Activated CD8-positive, alpha-beta memory T cell treated with anti-CD3 and anti-CD28 coated beads, Interleukin-2, amount 50 U/mL, for 48 hours (primary cell): ENCODE results near the gene SERPINF2.
A peak's percentile ranks its signal among the peaks of the same experiment; 100 is the strongest.
"Not testable (repeated sequence)": the region's sequence is repeated elsewhere in the genome, so short reads cannot be mapped to it uniquely, and the experiment has no call there.

Experiments
- DNase-seq: peaks from one replicate; pipeline ENCODE4 v3.0.0-alpha.2; 2020

Gene SERPINF2

GRCh38 chr17:1742371-1743087, at the start of gene SERPINF2:
TSS of gene SERPINF2 (plus strand) at chr17:1742871. CDS start at chr17:1744996, 2,125 bp downstream.
- no peak for DNase-seq

- DNase-seq = no peak
Measured at GRCh38 chr17:1693339-1693738, 49.3 kb upstream of the SERPINF2 start.

DNA sequence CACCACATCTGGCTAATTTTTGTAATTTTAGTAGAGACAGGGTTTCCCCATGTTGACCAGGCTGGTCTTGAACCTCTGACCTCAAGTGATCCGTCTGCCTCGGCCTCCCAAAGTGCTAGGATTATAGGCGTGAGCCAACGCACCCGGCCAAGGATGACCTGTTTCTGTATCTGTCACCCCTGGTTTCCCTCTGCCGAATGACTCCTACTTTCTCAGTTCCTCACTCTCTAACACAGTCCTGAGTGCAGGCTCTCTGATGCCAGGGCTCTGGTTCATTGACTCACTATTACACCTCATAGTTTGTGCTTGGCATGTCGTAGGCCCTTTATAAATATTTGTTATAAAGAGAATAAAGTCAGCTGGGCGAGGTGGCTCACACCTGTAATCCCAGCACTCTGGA, 47.3 kb upstream of the SERPINF2 start:
- no peak for DNase-seq

DNA sequence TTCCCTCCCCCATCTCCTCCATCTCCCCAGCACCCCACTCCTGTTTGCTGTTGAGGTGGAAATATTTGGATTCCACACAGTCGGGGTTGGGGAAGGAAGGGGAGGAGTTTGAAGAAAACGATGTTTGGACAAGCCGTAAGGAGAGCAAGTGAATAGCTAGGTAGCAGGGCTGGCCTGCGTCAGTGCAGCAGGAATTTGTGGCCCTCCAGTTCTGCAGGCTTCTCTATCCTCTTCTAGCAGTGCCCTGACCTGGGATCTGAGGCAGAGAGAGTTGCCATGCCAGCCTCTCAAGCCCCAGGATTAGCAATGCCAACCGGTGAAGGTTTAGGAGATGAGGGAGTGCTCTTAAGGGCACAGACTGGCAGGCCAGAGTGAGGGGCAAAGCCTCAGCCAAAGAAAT, 45.0 kb upstream of the SERPINF2 start:
- no peak for DNase-seq

GRCh38 chr17:1699891-1700290, 42.8 kb upstream of the SERPINF2 start:
- DNase-seq = not testable (repeated sequence)

DNA sequence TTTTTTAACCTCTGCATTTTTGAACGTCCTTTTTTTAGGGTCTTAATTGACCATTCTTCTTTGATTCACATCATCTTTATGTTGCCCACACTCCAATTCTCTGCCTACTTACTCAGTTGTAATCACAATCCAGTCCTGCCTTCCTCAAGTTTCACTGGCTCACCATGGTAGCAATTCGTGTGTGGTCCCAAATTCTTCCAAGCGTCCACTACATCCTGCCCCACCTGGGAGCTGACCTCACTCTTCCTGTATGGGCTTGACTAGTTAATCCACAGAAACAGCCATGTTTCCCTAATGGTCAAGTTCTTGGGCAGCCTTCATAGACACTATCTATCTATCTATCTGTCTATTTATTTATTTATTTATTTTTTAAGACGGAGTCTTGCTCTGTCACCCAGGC, 39.6 kb upstream of the SERPINF2 start:
- DNase-seq = no peak

DNA sequence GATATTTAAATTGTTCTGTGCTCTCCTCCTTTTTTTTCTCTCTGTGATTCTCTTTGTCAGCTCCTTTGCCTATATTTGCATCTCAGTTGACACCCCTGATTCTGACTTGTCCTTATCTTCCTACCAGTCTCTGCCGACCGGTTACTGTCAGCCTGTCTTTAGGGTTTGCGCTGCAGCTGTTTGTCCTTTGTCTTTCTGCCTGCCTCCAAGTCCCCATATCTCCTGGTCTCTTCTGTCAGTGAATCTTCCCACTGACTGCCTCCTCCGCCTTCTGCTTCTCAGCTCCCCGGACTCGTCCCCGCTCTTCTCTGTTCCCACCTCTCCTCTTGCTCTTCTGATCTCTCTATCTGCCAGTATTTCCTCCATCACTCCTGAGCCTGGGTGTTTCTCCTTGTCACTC, 37.7 kb upstream of the SERPINF2 start:
- DNase-seq = no peak

DNA sequence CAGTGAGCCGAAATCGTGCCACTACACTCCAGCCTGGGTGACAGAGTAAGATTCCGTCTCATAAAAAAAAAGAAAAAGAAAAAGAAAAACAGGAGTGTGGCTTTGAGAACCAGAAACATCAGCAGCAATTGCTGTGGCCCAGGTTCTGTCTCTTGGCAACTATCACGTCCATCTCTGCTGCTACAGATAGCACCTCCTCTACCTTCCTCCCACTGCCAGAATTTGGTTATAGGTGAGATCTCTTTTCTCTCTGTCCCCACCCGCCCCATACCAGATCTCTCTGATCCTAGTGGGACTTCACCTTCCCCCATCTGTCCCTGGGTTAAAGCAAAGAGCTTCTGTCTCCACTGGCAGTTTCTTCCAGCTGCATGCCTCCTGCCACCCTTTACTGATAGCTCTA, 35.6 kb upstream of the SERPINF2 start:
- no peak for DNase-seq

- not testable (repeated sequence) for DNase-seq
Measured at GRCh38 chr17:1708791-1709346, 33.8 kb upstream of the SERPINF2 start.

DNA sequence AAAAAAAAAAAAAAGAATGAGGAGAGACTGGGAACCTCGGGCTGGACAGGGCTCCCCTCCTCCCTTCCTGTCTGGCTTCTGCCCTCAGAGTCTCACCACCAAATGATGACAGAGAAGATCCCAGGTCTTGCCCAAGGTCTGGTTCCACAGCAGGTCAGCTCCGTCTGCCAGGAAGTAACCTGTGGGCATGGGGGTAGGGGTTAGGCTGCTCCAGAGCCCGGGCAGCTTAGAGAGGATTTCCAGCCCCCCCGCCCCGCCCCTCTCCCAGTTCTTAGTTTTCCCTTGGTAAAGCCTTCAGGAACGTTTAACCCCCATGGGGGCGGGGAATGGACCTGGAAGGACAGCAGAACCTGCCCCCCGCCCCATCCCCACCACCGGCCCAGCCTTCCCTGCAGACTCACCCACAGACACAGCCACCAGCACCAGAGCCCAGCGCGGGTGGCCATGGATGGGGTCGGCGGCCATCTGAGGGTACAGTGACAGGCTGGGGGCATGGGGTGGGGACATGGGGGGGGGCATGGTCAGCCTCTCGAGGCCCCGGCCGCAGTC, 33.2 kb upstream of the SERPINF2 start:
- peak; percentile 53 for DNase-seq

- peak; percentile 64 for DNase-seq
Measured at GRCh38 chr17:1709971-1710806, 32.5 kb upstream of the SERPINF2 start, which contains the start of gene TLCD2. TSS of gene TLCD2 (minus strand) at chr17:1710377. CDS start at chr17:1710242, 135 bp downstream.

- no peak for DNase-seq
Measured at GRCh38 chr17:1710807-1711553, 31.7 kb upstream of the SERPINF2 start.

DNA sequence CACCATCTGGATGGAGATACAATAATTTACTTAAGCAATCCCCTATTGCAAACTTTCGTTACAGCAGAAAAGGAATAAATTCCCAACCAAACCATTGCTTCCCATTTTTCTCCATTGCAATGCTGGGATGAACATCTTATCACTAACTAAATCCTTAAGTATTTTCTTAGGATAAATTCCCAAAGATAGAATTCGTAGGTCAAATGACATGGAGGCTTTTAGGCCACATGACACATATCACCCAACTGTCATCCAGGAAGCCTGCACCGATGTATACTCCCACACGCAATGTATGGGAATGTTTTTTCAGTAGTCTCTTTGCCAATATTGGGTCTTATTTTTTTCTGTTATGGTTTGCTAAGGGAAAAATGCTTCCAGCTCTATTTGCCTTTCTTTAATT, 30.9 kb upstream of the SERPINF2 start:
- DNase-seq = no peak

DNA sequence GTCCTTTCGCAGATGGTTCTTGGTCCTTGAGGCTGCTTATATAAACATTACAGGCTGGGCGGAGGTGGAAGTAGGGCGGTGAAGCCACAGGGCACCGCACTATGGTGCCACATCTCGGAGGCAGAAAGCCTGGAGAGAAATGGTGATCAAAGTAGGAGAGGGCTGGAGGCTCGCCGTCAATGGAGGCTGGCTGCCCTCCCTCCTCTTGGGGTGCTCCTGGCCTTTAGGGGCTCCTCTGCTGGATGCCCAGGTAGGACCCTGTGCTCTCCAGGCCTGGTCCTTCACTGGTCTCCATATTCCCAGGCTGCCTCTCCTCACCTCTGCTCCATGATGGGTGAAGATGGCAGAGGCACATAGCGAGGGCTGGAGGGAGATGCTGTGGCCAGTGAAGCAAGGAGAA, 30.4 kb upstream of the SERPINF2 start:
- no peak for DNase-seq

DNA sequence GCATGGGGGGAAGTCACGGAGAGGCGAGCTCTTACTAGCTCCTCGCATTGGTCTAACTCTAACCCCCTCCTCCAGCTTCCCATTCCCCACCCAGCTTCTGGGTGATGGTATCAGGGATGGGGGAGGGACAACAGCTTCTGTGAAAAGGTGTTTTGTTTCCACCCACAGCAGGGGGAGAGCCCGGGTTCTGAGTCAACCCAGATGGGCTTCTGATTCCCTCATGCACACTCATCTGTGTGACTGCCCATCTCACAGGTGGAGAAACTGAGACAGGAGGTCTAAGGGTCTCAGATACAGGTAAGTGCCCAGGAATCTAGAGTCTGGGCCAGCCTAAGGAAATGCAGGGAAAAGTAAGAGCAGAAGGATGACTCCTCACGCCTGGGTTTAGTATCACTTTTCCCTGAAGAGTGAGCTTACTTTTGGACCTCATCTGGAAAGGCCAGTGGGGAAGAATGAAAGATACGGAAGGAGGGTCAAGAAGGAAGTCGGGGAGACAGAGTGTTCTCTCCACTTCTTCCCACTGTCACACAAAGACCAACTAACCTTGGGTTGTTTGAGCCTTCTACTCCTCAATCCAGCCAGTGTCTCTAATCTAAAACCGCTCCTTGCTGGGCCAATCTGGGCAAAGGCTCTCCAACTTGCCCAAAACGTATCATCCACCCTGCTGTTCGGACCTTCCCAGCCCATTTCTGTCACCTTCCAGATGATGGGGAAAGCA, 29.4 kb upstream of the SERPINF2 start:
- no peak for DNase-seq

DNA sequence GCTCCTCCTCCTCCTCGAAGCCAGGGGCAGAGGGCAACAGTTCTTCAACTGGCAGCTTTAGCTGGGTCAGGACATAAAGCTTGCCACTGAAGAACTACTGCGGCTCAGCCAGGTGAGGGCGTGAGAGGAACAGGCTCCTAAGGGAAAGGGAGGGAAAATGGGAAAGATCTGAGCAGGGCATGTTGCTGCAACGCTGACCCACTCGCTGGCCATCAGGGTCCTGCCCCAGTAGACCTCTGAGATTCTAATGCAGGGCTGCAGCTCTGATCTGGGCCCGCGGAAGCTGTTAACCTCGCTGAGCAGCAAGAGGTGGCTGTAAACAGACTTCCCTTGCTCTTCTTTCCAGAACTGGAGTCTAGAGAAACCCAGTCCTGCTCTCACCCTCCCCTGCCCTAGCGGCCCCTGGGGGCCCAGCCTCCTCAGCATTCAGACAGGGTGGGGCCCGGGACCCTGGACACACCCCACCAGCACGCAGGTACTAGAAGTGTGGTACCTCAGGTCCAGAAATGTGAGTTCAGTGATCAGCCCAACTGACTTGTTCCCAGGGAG, 28.7 kb upstream of the SERPINF2 start:
- no peak for DNase-seq

DNA sequence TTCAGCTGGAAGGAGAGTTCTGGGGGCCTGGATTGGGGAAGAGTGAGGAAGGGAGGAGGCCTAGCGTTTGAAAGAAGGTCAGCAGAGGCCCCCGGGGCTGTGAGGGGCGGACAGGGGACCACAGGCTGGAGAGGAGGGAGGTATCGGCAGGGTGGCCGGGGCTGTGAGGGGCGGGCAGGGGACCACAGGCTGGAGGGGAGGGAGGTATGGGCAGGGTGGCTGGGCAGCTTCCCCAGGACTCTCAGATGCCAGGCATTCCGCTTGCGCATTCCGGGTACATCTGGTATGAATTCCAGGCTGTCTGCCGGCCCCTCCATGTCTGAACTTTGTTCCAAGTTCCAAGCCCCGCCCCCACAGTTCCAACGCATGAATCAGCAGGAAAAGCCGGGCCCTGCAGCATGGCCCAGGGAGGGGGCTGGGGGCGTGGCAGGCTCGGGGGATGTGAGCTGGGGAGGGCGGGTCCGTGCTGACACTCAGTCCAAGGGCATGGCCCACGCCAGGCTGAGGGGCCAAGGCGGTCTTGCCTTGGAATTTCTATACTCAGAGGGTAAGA, 28.2 kb upstream of the SERPINF2 start:
- DNase-seq = peak; percentile 60

DNA sequence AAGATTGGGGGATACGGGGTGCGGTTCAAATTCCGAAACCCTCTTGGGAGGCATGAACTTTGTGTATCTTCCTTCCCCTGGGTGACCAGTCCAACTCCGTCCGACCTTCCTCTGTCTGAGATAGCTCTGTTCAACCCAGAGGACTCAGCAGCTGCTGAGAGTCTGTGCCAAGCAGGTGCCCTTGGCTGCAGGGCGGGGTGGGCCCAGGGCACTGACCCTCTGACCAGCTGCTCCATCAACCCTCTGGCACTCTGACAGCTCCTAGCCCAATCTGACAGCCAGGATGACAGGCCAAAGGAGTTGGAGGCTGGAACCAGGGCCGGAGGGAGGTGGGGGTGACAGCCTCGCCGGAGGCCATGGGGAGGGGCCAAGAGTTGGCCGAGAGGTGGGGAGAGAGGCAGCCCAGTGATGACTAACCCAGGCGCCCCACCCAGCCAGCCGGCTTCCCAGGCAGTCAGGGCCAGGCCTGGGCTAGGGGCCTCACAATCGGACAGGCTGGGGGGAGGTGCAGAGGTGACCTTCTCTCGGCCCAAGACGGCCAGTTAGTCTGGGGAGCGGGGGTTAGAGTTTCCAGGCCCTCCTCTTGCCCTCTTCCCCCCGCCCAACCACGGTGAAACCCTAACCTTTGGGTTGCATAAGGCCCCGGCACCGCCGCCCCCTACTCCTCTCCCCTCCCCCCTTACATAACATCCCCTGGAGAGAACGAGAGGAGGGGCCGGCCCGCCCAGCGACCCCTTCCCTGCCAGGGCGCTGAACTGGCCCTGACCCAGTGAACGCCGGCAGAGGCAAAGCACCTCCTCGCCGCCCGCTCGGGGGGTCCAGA, 27.5 kb upstream of the SERPINF2 start:
- DNase-seq = peak; percentile 77

GRCh38 chr17:1715803-1716075, 26.9 kb upstream of the SERPINF2 start:
- DNase-seq = no peak

GRCh38 chr17:1716076-1716911, 26.4 kb upstream of the SERPINF2 start:
- peak; percentile 100 for DNase-seq
